Hematopoietic multipotent progenitor cell treated with erythropoietin and hydrocortisone succinate and interleukin-3 and kit ligand, for 17 days (in vitro differentiated cells): Measurements from ENCODE around the gene SH3PXD2A.
"Not testable (repeated sequence)": the region's sequence is repeated elsewhere in the genome, so short reads cannot be mapped to it uniquely, and the experiment has no call there.

Experiments
- DNase-seq: peaks from one replicate; pipeline ENCODE4 v3.0.0-alpha.2; 2015; ENCODE audit warnings: low spot score

Gene SH3PXD2A

GRCh38 chr10:103745341-103746247, 109.8 kb downstream of the SH3PXD2A start:
- DNase-seq = no peak

DNA sequence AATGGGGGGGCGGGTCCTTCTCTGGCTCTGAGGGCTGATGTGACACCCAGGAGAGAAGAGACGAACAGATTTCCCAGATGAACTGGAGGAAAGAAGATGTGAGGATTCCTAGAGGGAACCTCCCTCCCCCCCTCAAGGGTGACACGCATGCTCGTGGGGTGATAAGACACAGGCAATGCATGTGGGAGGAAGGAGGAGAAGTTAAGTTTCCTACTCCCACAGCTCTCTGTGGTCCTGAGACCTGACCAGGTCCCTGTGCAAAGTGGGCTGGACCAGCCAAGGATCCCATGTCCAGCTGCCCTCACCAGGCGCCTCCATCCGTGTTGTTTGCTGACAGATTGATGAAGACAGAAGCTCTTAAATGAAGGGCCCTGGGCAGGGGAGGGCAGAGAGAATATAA, 112.6 kb downstream of the SH3PXD2A start:
- no peak for DNase-seq

DNA sequence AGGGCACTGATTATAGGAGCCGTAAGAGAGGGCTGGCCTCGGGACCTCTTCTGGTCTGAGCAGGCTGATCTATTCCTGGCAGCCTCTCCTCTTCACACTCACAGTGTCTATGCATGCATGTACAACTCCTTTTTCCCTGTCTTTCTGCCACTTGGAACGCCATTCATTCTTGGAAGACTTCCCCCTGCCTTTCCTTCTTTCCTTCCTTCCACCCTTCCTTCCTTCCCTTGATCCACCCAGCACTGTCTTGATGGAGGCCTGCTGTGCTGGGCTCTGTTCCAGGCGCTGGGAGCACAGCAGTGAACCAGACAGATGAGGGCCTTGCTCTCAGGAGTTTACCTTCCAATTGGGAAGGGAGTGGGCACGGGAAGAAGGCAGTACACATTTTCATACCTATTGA, 114.8 kb downstream of the SH3PXD2A start:
- no peak for DNase-seq

DNA sequence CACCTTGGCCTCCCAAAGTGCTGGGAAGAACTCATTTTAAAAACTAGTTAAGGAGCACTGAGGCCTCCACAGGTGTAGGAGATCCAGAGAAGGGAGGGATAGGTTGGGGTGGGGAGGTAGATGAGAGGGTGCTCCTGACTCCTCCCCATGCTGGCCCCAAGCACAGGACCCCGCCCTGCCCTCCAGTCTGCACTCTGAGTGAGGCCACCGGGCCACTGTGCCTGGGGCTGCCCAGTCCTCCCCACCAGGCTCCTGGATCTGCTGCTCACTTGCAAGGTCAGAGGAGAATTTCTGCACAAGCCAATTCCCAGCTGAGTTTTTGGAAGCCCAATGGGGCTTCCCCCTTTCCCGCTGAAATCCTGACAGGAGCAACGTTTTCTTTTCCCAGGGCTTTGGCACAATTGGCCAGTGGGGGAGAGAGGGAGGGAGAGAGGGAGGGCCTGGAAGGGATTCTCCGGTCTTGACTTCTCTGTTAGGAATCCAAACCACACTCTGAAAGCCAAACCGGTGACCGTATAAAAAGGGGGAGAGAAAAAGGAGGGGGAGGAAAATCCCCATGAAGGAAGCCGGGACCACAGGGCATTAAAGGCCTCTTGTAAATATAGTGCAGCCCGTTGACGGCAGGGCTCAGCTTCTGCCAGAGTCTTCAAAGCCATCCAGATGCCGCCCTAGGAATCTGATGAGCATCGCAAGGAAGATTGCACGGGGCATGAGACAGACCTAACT, 116.2 kb downstream of the SH3PXD2A start:
- no peak for DNase-seq

DNA sequence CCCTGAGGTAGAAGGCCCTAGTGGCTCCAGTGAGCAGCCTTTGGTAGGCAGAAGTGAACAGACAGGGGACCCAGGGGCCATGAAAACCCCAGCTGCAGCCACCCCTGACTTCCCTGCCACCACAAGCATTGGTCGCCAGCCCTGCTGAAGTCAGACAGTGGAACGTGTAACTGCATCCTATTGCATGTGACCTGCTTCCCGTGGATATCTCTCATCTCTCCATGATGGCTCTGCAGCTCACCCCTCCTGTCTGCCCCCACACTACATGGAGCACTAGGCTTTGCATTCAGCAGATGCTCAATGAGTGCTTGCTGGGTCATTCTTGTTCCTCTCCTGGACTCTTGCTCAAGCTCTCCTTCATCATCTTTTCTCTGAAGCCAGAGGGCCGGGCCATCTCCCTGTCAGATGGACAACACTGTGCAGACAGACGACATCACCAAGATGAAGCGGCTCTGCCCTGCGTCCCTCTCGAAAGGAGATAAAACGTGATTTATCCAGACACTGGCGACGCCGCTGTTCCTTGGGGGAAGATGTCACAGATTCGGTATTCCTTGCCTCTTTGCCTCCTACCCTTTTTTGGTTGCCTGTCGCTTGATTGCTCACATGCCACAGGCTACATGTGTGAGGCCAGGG, 117.5 kb downstream of the SH3PXD2A start:
- no peak for DNase-seq

- DNase-seq = no peak
Observed at GRCh38 chr10:103736763-103737162, 118.6 kb downstream of the SH3PXD2A start.

- no peak for DNase-seq
Observed at GRCh38 chr10:103736044-103736443, 119.3 kb downstream of the SH3PXD2A start.

DNA sequence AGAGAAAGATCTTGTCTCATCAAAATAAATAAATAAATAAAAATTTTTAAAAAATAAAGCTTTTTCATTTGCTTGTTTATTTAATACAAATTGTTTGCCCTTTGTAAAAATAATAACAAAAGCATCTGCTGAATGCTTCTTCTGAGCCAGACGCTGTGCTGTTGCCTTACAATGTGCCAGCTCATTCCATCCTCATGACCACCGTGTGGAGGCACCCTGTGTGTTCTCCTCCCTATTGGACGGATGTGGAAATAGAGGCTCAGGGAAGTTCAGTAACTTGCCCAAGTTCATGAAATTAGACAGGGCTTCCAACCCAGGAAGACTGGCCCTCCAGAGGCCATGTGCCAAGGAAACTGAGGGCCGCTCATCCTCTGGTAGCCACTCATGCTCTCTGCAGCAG, 120.6 kb downstream of the SH3PXD2A start:
- no peak for DNase-seq

DNA sequence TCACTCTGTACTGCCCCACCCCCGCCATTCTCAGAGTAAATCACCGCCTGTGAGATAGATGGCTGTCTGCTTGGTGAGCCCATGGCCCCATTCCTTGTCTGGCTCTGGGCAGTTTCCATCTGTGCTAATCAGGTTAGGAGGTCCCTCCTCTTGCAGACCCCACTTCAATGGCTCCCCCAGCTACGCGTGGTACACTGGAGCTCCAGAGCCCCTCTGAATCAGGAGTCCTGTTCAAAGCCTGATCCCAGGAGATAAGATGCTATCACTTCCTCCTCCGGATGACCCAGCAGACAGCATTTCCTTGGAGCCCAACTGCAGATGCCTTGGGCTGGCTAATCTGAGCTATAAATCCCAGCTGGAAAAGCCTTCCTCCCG, 122.3 kb downstream of the SH3PXD2A start:
- DNase-seq = no peak

GRCh38 chr10:103732339-103733044, 122.9 kb downstream of the SH3PXD2A start:
- no peak for DNase-seq

DNA sequence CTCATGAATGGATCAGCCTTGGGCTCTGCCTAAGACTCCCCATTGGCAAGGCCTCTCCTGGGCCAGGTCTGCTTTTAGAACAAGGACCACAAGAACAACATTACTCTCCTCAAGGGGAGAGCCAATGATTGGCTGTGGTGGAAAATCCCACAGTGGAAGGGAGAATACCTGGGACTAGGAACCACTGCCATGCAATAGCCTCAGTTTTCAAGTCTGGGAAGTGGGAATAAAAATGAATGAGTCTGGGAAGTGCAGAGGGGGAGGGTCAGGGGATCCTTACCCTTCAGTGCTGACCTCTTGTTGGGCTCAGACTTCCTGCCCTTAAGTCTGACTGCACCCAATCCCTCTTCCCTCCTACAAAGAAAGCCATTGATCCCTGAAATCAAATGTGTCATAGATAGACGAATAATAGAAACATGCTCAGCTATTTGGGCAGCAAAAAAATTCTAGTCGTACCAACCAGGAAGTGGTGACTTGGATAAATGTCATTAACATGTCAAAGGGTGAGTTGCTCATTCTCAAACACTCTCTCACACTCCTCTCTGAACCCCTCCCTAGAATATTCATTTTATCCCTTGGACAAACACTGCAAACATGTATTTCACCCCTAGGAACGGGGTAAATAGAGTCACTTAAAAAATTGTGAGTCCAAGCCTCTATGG, 123.6 kb downstream of the SH3PXD2A start:
- no peak for DNase-seq

DNA sequence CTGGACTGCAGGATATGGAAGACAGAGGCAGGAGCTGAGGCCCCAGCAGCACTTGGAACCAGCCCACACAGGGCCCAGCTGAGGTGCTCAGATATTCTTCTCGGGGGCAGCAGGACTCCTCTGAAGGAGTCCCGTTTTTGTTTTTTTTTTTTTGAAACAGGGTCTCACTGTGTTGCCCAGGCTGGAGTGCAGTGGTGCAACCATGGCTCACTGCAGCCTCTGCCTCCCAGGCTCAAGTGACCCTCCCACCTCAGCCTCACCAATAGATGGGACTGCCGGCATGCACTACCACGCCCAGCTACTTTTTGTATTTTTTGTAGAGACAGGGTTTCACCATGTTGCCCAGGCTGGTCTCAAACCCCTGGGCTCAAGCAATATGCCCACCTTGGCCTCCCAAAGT, 124.3 kb downstream of the SH3PXD2A start:
- not testable (repeated sequence) for DNase-seq

DNA sequence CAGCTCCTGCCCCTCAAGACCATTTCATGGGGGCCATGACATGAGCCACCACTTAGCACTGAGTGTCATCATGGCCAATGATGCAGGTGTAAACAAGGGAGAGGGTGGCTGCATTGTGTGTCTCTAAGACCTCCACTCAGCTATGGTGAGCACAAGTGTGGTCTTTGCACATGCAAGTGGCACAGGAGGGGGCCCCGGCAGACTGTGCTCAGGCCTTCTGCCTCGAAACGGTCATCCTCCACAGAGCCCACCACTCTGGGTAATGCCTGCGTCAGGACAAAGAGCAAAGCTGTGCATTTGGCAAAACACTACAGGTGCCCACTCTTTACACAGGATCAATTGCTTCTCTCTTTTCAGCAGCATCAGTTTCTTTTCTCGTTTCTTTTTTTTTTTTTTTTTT, 125.5 kb downstream of the SH3PXD2A start:
- no peak for DNase-seq

- no peak for DNase-seq
Observed at GRCh38 chr10:103727991-103728689, 127.2 kb downstream of the SH3PXD2A start.

DNA sequence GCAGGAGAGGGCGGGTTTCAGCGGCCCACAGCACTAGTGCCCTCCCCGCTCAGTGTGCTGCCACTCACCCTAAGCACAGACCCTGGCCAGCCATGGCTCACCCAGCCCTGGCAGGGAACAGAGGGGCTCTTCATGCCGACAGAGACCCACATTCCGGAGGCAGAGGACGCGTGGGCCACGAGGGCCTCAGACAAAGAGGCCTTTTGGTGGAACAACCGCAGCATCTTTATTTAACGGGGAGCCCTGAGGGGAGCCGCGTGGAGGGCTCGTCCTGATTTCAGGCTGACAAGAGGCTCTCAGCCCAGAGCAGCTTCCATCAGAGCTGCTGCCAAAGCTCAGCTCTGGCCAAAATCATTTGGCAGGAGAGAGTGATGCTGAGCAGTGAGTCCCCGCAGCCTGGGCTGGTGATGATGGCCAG, 127.8 kb downstream of the SH3PXD2A start:
- no peak for DNase-seq

GRCh38 chr10:103726637-103727036, 128.7 kb downstream of the SH3PXD2A start:
- DNase-seq = no peak

GRCh38 chr10:103725242-103725641, 130.1 kb downstream of the SH3PXD2A start:
- no peak for DNase-seq

GRCh38 chr10:103724771-103725170, 130.6 kb downstream of the SH3PXD2A start:
- DNase-seq = no peak

DNA sequence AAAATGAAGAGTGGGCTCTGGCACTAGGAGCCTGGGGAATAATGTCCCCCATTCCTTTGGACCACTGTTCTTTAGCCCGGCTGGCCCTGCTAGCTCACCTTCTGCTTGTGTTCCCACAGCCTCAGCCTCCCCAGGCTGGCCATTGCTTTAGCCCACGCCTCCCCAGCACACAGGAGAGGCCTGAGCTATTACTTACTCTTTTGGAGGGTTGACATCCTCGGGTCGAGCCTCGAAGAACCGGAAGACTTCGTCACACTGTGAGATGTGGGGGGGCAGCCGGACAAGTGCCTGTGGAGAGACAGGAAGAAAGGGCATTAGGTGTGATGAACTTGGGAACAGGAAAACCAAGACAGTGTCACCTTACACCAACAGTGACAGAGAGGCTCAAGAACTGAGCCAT, 131.3 kb downstream of the SH3PXD2A start:
- no peak for DNase-seq

DNA sequence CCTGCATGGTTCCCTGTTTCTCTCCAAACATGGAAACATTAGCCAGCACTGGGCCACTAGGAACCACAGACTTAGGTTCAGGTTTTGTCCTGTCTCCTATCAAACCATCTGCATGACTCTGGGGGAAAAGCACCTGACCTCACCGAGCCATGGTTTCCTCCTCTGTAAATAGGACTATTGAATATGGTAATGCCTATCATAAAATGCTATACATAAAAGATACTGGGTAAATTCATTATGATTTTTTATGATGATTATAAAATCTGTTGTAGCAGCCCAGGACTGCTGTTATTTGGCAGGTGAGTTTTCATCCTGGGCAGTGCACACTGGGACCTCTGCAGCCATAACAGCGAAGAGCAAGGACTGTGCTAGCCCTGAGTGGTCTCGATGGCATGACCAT, 131.8 kb downstream of the SH3PXD2A start:
- no peak for DNase-seq

DNA sequence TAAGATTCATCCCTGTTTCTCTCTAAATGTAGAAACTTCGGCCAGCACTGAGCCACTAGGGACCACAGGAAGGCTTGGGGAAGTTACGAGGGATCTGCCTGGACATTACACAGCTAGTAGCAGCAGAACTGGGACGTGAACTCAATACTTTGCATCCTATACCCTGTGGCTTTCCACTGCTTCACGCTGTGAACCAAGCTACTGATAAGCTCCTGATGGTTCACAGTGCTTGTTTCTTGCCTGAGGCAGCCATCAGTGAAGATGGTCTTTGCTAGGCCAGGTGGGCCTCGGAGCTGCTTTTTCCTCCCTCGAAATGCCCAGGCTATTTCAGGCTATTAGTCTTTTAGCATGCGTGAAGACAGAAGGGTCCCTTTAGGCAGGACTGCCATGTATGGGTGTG, 132.7 kb downstream of the SH3PXD2A start:
- no peak for DNase-seq
